NT2/D1 (cell line): ENCODE results near the gene GPR37L1.
A peak's percentile ranks its signal among the peaks of the same experiment; 100 is the strongest.

ENCODE experiments used
- DNase-seq: peaks from one replicate; pipeline ENCODE4 v3.0.0-alpha.2; 2011; ENCODE audit warnings: low read depth, low spot score
- H3K27me3 ChIP-seq: 2 replicates; pipeline ENCODE4 v1.6.0; 2011; ENCODE audit warnings: mild to moderate bottlenecking; ENCODE audit not compliant: insufficient read length, insufficient read depth
- H3K36me3 ChIP-seq: 2 replicates; pipeline ENCODE4 v1.6.1; 2011; ENCODE audit warnings: mild to moderate bottlenecking, low read length, mixed read lengths; ENCODE audit not compliant: insufficient read depth, insufficient read length
- H3K4me1 ChIP-seq: 2 replicates; pipeline ENCODE4 v1.5.1; 2011; ENCODE audit not compliant: insufficient read depth, insufficient read length
- H3K4me3 ChIP-seq: 2 replicates; pipeline ENCODE4 v1.5.1; 2011; ENCODE audit warnings: low read depth; ENCODE audit not compliant: insufficient read length
- H3K9ac ChIP-seq: 2 replicates; pipeline ENCODE4 v1.6.0; 2011; ENCODE audit warnings: low read depth; ENCODE audit not compliant: insufficient read length
- H3K9me3 ChIP-seq: 2 replicates; pipeline ENCODE4 v1.5.1; 2011; ENCODE audit warnings: mild to moderate bottlenecking, low read length; ENCODE audit not compliant: insufficient read depth
- SUZ12 ChIP-seq: IDR thresholded peaks from 2 replicates; pipeline ENCODE4 v1.6.1; 2011; ENCODE audit not compliant: insufficient read length, insufficient read depth; ENCODE audit errors: extremely low read depth
- YY1 ChIP-seq: IDR thresholded peaks from 2 replicates; pipeline ENCODE4 v1.6.1; 2011; ENCODE audit not compliant: insufficient read length, insufficient read depth
- ZNF274 ChIP-seq: IDR thresholded peaks from 2 replicates; pipeline ENCODE4 v1.6.1; 2011; ENCODE audit warnings: mild to moderate bottlenecking, low read depth, low read length

Gene GPR37L1

DNA sequence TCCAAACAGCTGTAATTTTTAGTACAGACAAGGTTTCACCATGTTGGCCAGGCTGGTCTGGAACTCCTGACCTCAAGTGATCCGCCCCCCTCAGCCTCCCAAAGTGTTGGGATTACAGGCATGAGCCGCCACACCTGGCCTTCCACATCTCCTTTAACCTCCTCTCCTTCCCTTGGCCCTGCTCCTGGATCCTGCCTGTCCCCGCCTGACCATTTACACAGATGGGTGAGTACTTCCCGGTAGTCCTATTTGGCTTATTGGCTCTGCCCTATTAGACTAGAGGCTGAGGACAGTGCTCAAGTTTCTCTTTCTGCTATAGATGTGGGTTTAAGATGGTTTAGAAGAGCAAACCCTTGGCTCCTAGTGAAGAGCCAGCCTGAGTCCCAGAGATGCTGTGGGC lies 30.6 kb downstream of the GPR37L1 start:
- peaks cover 10% of the 10 kb centered on the region for H3K4me1 ChIP-seq
- H3K27me3 ChIP-seq: no peaks in the 10 kb centered on the region
- no peak overlapping the region for H3K9ac ChIP-seq
- TF ChIP-seq ZNF274 (no peak), SUZ12 (no peak), YY1 (no peak)
- no peaks in the 10 kb centered on the region for H3K36me3 ChIP-seq
- no peaks in the 10 kb centered on the region for H3K9me3 ChIP-seq
- no peak for DNase-seq
- no peak overlapping the region for H3K4me3 ChIP-seq

GRCh38 chr1:202154148-202154765 lies 31.5 kb downstream of the GPR37L1 start:
- Histone ChIP-seq H3K4me1 (peaks cover 14% of the 10 kb centered on the region), H3K9ac (no peak overlapping the region), H3K9me3 (no peaks in the 10 kb centered on the region), H3K4me3 (no peak overlapping the region), H3K36me3 (no peaks in the 10 kb centered on the region), H3K27me3 (no peaks in the 10 kb centered on the region)
- no peak for TF ChIP-seq SUZ12
- no peak for TF ChIP-seq YY1
- TF ChIP-seq ZNF274: no peak
- DNase-seq: no peak

GRCh38 chr1:202154766-202155477 lies 32.2 kb downstream of the GPR37L1 start:
- no peaks in the 10 kb centered on the region for H3K36me3 ChIP-seq

GRCh38 chr1:202155478-202156021 lies 32.8 kb downstream of the GPR37L1 start:
- Histone ChIP-seq H3K9ac (no peak overlapping the region), H3K4me1 (peaks cover 25% of the 10 kb centered on the region), H3K4me3 (no peak overlapping the region), H3K36me3 (no peaks in the 10 kb centered on the region), H3K9me3 (no peaks in the 10 kb centered on the region), H3K27me3 (no peaks in the 10 kb centered on the region)
- DNase-seq: no peak
- TF ChIP-seq ZNF274: no peak
- no peak for TF ChIP-seq SUZ12
- no peak for TF ChIP-seq YY1

More at GRCh38 chr1:202154766-202155477, 32.2 kb downstream of the GPR37L1 start:
- DNase-seq: peak; percentile 66
- Histone ChIP-seq H3K4me1 (peaks cover 19% of the 10 kb centered on the region), H3K9ac (no peak overlapping the region), H3K9me3 (no peaks in the 10 kb centered on the region), H3K27me3 (no peaks in the 10 kb centered on the region), H3K4me3 (no peak overlapping the region)
- TF ChIP-seq SUZ12 (no peak), YY1 (no peak), ZNF274 (no peak)

GRCh38 chr1:202156590-202156989 lies 33.9 kb downstream of the GPR37L1 start:
- no peak overlapping the region for H3K4me3 ChIP-seq
- no peaks in the 10 kb centered on the region for H3K36me3 ChIP-seq

DNA sequence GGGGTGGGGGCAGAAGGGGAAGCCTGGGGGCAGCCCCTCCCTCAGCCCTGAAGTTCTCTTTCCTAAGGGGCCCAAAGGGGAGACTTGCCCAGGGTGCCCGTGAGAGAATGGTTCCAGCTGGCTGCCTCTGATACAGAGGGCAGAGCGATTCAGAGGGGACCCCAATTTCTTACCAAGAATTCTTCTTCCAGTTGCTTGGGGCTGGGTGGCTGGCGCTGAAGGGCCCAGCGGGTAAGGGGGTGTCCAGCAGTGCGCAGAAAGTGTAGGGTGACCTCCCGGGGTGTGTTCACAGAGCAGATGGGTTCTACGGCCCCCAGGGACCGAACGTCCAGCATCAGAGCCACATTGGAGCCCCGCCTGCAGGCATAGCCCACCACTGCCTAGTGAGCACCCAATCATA lies 35.2 kb downstream of the GPR37L1 start:
- Histone ChIP-seq H3K27me3 (no peaks in the 10 kb centered on the region), H3K36me3 (no peaks in the 10 kb centered on the region), H3K4me3 (no peak overlapping the region), H3K9me3 (no peaks in the 10 kb centered on the region), H3K9ac (no peak overlapping the region), H3K4me1 (peaks cover 47% of the 10 kb centered on the region)
- TF ChIP-seq SUZ12 (no peak), YY1 (no peak), ZNF274 (no peak)
- no peak for DNase-seq

More at GRCh38 chr1:202156590-202156989, 33.9 kb downstream of the GPR37L1 start:
- no peaks in the 10 kb centered on the region for H3K9me3 ChIP-seq
- peak overlapping the region; percentile 24 for H3K9ac ChIP-seq
- DNase-seq: no peak
- H3K4me1 ChIP-seq: peaks cover 33% of the 10 kb centered on the region
- no peak for TF ChIP-seq YY1
- TF ChIP-seq SUZ12: no peak
- no peak for TF ChIP-seq ZNF274
- no peaks in the 10 kb centered on the region for H3K27me3 ChIP-seq
